Activated CD4-positive, alpha-beta T cell treated with anti-CD3 and anti-CD28 coated beads for 36 hours (primary cell): ENCODE measurements around the gene ZMYND8. TPM values are rescaled to one million over a fixed set of nuclear protein-coding genes. Genes with fewer than 3 reads are reported as not detected.
"Not testable (repeated sequence)": the region's sequence is repeated elsewhere in the genome, so short reads cannot be mapped to it uniquely, and the experiment has no call there.

Experiments used
- ATAC-seq: fragments of 200-7000 bp; cut with Tn5 transposase; one replicate; pipeline ENCODE4 v1.10.0; 2021; ENCODE audit warnings: mild to moderate bottlenecking, moderate library complexity
- CTCF ChIA-PET: fragments of 350-600 bp; sonication (Branson Sonifier 250); formaldehyde crosslinking; loops from one replicate; lab custom pipeline; 2021; ENCODE audit warnings: antibody characterized with exemption; lab: Charles Lee
- POLR2A ChIA-PET: fragments of 350-600 bp; sonication (Branson Sonifier 250); formaldehyde crosslinking; loops from one replicate; lab custom pipeline; 2021; ENCODE audit warnings: antibody characterized with exemption, inconsistent platforms; lab: Charles Lee
- DNase-seq: peaks from one replicate; pipeline ENCODE4 v3.0.0-alpha.2; 2020
- H3K27ac Mint-ChIP-seq: one replicate; pipeline ENCODE4 v1.8.0; 2021; ENCODE audit warnings: mixed read lengths
- H3K27me3 Mint-ChIP-seq: one replicate; pipeline ENCODE4 v1.8.0; 2021; ENCODE audit warnings: mixed read lengths
- H3K36me3 Mint-ChIP-seq: one replicate; pipeline ENCODE4 v1.8.0; 2021; ENCODE audit warnings: low read depth, mixed read lengths
- H3K4me1 Mint-ChIP-seq: one replicate; pipeline ENCODE4 v1.8.0; 2021; ENCODE audit warnings: mixed read lengths
- H3K4me3 Mint-ChIP-seq: one replicate; pipeline ENCODE4 v1.8.0; 2021; ENCODE audit warnings: mild to moderate bottlenecking, moderate library complexity, mixed read lengths
- H3K9me3 Mint-ChIP-seq: one replicate; pipeline ENCODE4 v1.8.0; 2021; ENCODE audit warnings: low read depth, mixed read lengths
- intact Hi-C, 2 experiments: fragments of 100-400 bp; cut with DNase I in 1 of 2; cut with micrococcal nuclease in 1 of 2; formaldehyde crosslinking; loops; one replicate each; pipeline versions ENCODE4 v1.14.2 to v1.15.1; 2022 to 2024; cut with DNase I, micrococcal nuclease
- total RNA-seq, 2 experiments: library from RNA; stranded (reverse); gene quantifications; one replicate each; pipeline ENCODE4 v1.2.3, GENCODE V29; 2021

Gene ZMYND8
- total RNA-seq, 2 experiments from 2014 or later, result 33.7 to 50.3 TPM

- Mint-ChIP-seq H3K9me3 (no peaks in the 10 kb centered on the region), H3K4me1 (peaks cover 8% of the 10 kb centered on the region), H3K27ac (no peak overlapping the region), H3K27me3 (no peaks in the 10 kb centered on the region), H3K36me3 (peaks cover 48% of the 10 kb centered on the region), H3K4me3 (no peak overlapping the region)
- ATAC-seq, result no peak
- CTCF ChIA-PET, result interaction anchor here (0.7 to 2.4 kb wide), 4 partner anchors 91 to 383 kb away, joined by 3 to 10 read pairs (median 4); no protein-coding TSS in a partner anchor
- DNase-seq, result no peak
- intact Hi-C loops, result no loop called here
- POLR2A ChIA-PET, result no interaction called here
These were observed 75.1 kb downstream of the ZMYND8 start for GRCh38 chr20:47281376-47281775.

GRCh38 chr20:47280668-47281067 is 75.8 kb downstream of the ZMYND8 start:
- Mint-ChIP-seq H3K9me3 (no peaks in the 10 kb centered on the region), H3K27ac (peak overlapping the region; percentile 65), H3K4me1 (peaks cover 13% of the 10 kb centered on the region), H3K36me3 (peaks cover 55% of the 10 kb centered on the region), H3K4me3 (no peak overlapping the region), H3K27me3 (no peaks in the 10 kb centered on the region)
- ATAC-seq, result no peak
- POLR2A ChIA-PET, result interaction anchor here (0.6 kb wide), 1 partner anchor 16 kb away, joined by 3 read pairs; no protein-coding TSS in a partner anchor
- intact Hi-C loops, result no loop called here
- DNase-seq, result no peak
- CTCF ChIA-PET, result interaction anchor here (0.5 to 2.4 kb wide), 4 partner anchors 48 to 383 kb away, joined by 3 to 10 read pairs (median 3); no protein-coding TSS in a partner anchor

GRCh38 chr20:47280228-47280627 is 76.3 kb downstream of the ZMYND8 start:
- Mint-ChIP-seq H3K27me3 (no peaks in the 10 kb centered on the region), H3K4me1 (peaks cover 18% of the 10 kb centered on the region), H3K36me3 (peaks cover 59% of the 10 kb centered on the region), H3K9me3 (no peaks in the 10 kb centered on the region), H3K27ac (peak overlapping the region; percentile 38), H3K4me3 (no peak overlapping the region)
- POLR2A ChIA-PET, result interaction anchor here (0.6 kb wide), 1 partner anchor 17 kb away, joined by 3 read pairs; no protein-coding TSS in a partner anchor
- intact Hi-C loops, result no loop called here
- CTCF ChIA-PET, result interaction anchor here (0.5 to 2.4 kb wide), 2 partner anchors 49 to 104 kb away, joined by 3 to 10 read pairs; no protein-coding TSS in a partner anchor
- DNase-seq (no peak), ATAC-seq (no peak)

GRCh38 chr20:47278907-47279348 is 77.6 kb downstream of the ZMYND8 start:
- ATAC-seq (no peak), DNase-seq (no peak)
- ChIA-PET POLR2A (no interaction called here), CTCF (interaction anchor here (0.6 to 3.2 kb wide), 4 partner anchors 9 to 105 kb away, joined by 3 to 15 read pairs (median 4); no protein-coding TSS in a partner anchor)
- H3K27me3 Mint-ChIP-seq, result no peaks in the 10 kb centered on the region
- intact Hi-C loops, result loop anchor here in 1 of 2 experiments (10.0 kb wide), 1 partner anchor 176 kb away; no protein-coding TSS in a partner anchor
- no peaks in the 10 kb centered on the region for H3K9me3 Mint-ChIP-seq
- peaks cover 31% of the 10 kb centered on the region for H3K4me1 Mint-ChIP-seq
- no peak overlapping the region for H3K4me3 Mint-ChIP-seq
- H3K27ac Mint-ChIP-seq, result no peak overlapping the region
- peaks cover 59% of the 10 kb centered on the region for H3K36me3 Mint-ChIP-seq

GRCh38 chr20:47277535-47277872 is 79.0 kb downstream of the ZMYND8 start:
- CTCF ChIA-PET, result interaction anchor here (0.7 to 3.2 kb wide), 2 partner anchors 95 to 107 kb away, joined by 3 to 15 read pairs; no protein-coding TSS in a partner anchor
- not testable (repeated sequence) for H3K27ac Mint-ChIP-seq, DNase-seq, H3K9me3 Mint-ChIP-seq, ATAC-seq, H3K4me3 Mint-ChIP-seq, H3K27me3 Mint-ChIP-seq
- H3K4me1 Mint-ChIP-seq, result peaks cover 43% of the 10 kb centered on the region
- POLR2A ChIA-PET, result interaction anchor here (0.8 kb wide), 1 partner anchor 106 kb away, joined by 6 read pairs; no protein-coding TSS in a partner anchor
- intact Hi-C loops, result loop anchor here in 1 of 2 experiments (10.0 kb wide), 1 partner anchor 177 kb away; no protein-coding TSS in a partner anchor
- peaks cover 63% of the 10 kb centered on the region for H3K36me3 Mint-ChIP-seq

GRCh38 chr20:47276851-47277534 is 79.5 kb downstream of the ZMYND8 start:
- Mint-ChIP-seq H3K4me1 (peaks cover 44% of the 10 kb centered on the region), H3K4me3 (no peak overlapping the region), H3K27me3 (no peaks in the 10 kb centered on the region), H3K36me3 (peaks cover 64% of the 10 kb centered on the region), H3K9me3 (no peaks in the 10 kb centered on the region), H3K27ac (no peak overlapping the region)
- no peak for ATAC-seq
- intact Hi-C loops, result loop anchor here in 1 of 2 experiments (10.0 kb wide), 1 partner anchor 178 kb away; no protein-coding TSS in a partner anchor
- no peak for DNase-seq
- ChIA-PET POLR2A (interaction anchor here (0.8 kb wide), 1 partner anchor 107 kb away, joined by 6 read pairs; no protein-coding TSS in a partner anchor), CTCF (interaction anchor here (0.7 to 3.2 kb wide), 2 partner anchors 96 to 107 kb away, joined by 3 to 15 read pairs; no protein-coding TSS in a partner anchor)

- H3K36me3 Mint-ChIP-seq, result peaks cover 59% of the 10 kb centered on the region
- H3K27ac Mint-ChIP-seq, result peak overlapping the region; percentile 26
- intact Hi-C loops, result loop anchor here in 1 of 2 experiments (10.0 kb wide), 1 partner anchor 179 kb away; no protein-coding TSS in a partner anchor
- H3K27me3 Mint-ChIP-seq, result no peaks in the 10 kb centered on the region
- ATAC-seq, result no peak
- DNase-seq, result no peak
- ChIA-PET CTCF (interaction anchor here (3.2 to 6.8 kb wide), 2 partner anchors 8 to 108 kb away, joined by 15 to 36 read pairs; no protein-coding TSS in a partner anchor), POLR2A (no interaction called here)
- peaks cover 44% of the 10 kb centered on the region for H3K4me1 Mint-ChIP-seq
- no peak overlapping the region for H3K4me3 Mint-ChIP-seq
- H3K9me3 Mint-ChIP-seq, result no peaks in the 10 kb centered on the region
These were observed 80.2 kb downstream of the ZMYND8 start for GRCh38 chr20:47276251-47276650.

- no peak overlapping the region for H3K4me3 Mint-ChIP-seq
- ChIA-PET POLR2A (no interaction called here), CTCF (interaction anchor here (1.2 to 6.8 kb wide), 7 partner anchors 9 to 344 kb away, joined by 3 to 411 read pairs (median 38); partner anchors contain the start of gene ZMYND8)
- intact Hi-C loops, result loop anchor here (2.0 to 10.0 kb wide), 2 partner anchors 77 to 179 kb away; no protein-coding TSS in a partner anchor
- no peak for ATAC-seq
- no peak for DNase-seq
- peak overlapping the region; percentile 88 for H3K27ac Mint-ChIP-seq
- H3K27me3 Mint-ChIP-seq, result no peaks in the 10 kb centered on the region
- H3K36me3 Mint-ChIP-seq, result peaks cover 53% of the 10 kb centered on the region
- H3K9me3 Mint-ChIP-seq, result no peaks in the 10 kb centered on the region
- H3K4me1 Mint-ChIP-seq, result peaks cover 44% of the 10 kb centered on the region
These were observed 81.0 kb downstream of the ZMYND8 start for GRCh38 chr20:47275548-47275947.

- CTCF ChIA-PET, result interaction anchor here (0.7 to 6.8 kb wide), 30 partner anchors 8 to 349 kb away, joined by 3 to 411 read pairs (median 6); partner anchors contain the start of gene ZMYND8
- peak overlapping the region; percentile 31 for H3K4me3 Mint-ChIP-seq
- H3K9me3 Mint-ChIP-seq, result no peaks in the 10 kb centered on the region
- intact Hi-C loops, result loop anchor here (1.0 to 10.0 kb wide), 8 partner anchors 76 to 347 kb away; partner anchors contain the start of genes NCOA3 (in 2 of the 2) and ZMYND8 (in 1 of the 2)
- DNase-seq, result peak; percentile 51
- POLR2A ChIA-PET, result interaction anchor here (0.6 to 1.4 kb wide), 8 partner anchors 41 to 335 kb away, joined by 3 to 6 read pairs (median 4); no protein-coding TSS in a partner anchor
- ATAC-seq, result peak; percentile 98
- H3K36me3 Mint-ChIP-seq, result peaks cover 50% of the 10 kb centered on the region
- no peaks in the 10 kb centered on the region for H3K27me3 Mint-ChIP-seq
- peak overlapping the region; percentile 88 for H3K27ac Mint-ChIP-seq
- peaks cover 44% of the 10 kb centered on the region for H3K4me1 Mint-ChIP-seq
These were observed 81.9 kb downstream of the ZMYND8 start for GRCh38 chr20:47274401-47275108.

GRCh38 chr20:47273591-47274235 is 82.8 kb downstream of the ZMYND8 start:
- Mint-ChIP-seq H3K9me3 (no peaks in the 10 kb centered on the region), H3K27ac (peak overlapping the region; percentile 88), H3K4me1 (peaks cover 44% of the 10 kb centered on the region), H3K36me3 (peaks cover 49% of the 10 kb centered on the region), H3K4me3 (no peak overlapping the region), H3K27me3 (no peaks in the 10 kb centered on the region)
- ChIA-PET CTCF (interaction anchor here (0.6 to 6.8 kb wide), 67 partner anchors 10 to 541 kb away, joined by 3 to 411 read pairs (median 4); partner anchors contain the start of gene ZMYND8), POLR2A (interaction anchor here (0.6 to 1.4 kb wide), 7 partner anchors 10 to 336 kb away, joined by 3 to 6 read pairs (median 5); partner anchors contain the start of gene ZMYND8)
- intact Hi-C loops, result loop anchor here (1.0 to 10.0 kb wide), 9 partner anchors 75 to 348 kb away; partner anchors contain the start of genes NCOA3 (in 2 of the 2) and ZMYND8 (in 1 of the 2)
- no peak for DNase-seq
- ATAC-seq, result no peak
